GM12891 (cell line): ENCODE data around the gene NEK8. TPM values are rescaled to one million over a fixed set of nuclear protein-coding genes. Genes with fewer than 3 reads are reported as not detected.

Source experiments
- DNase-seq: peaks from one replicate; pipeline ENCODE4 v3.0.0; 2011; ENCODE audit warnings: low spot score; ENCODE audit not compliant: insufficient read length
- FAIRE-seq: peaks from 2 replicates; lab custom pipeline; 2011; peaks lifted over from hg19 to GRCh38; lab: Jason Lieb, UNC
- PAX5 ChIP-seq: IDR thresholded peaks from 2 replicates; pipeline ENCODE4 v1.6.1; 2011; ENCODE audit warnings: low read length, moderate library complexity, mild to moderate bottlenecking; ENCODE audit not compliant: insufficient read depth, severe bottlenecking
- POLR2A ChIP-seq: IDR thresholded peaks from 2 replicates; pipeline ENCODE4 v1.6.1; 2011; ENCODE audit warnings: low read depth, low read length, control low read depth
- POLR2AphosphoS5 ChIP-seq: IDR thresholded peaks from 2 replicates; pipeline ENCODE4 v1.6.1; 2011; ENCODE audit warnings: low read depth, low read length, control low read depth
- POU2F2 ChIP-seq: IDR thresholded peaks from 2 replicates; pipeline ENCODE4 v1.6.1; 2011; ENCODE audit warnings: low read depth, mild to moderate bottlenecking, control low read depth, low read length, moderate library complexity
- SPI1 ChIP-seq: IDR thresholded peaks from 2 replicates; pipeline ENCODE4 v1.6.1; 2011; ENCODE audit warnings: low read depth, low read length, control low read depth
- TAF1 ChIP-seq: IDR thresholded peaks from 2 replicates; pipeline ENCODE4 v1.6.1; 2011; ENCODE audit warnings: low read depth, low read length, control low read depth
- polyA plus RNA-seq: library from polyadenylated mRNA; unstranded; fragments of >200 nt; gene quantifications from one replicate; pipeline ENCODE4 v1.2.1, GENCODE V29; 2012; ENCODE audit warnings: low read depth, missing spikeins, inconsistent platforms; ENCODE audit not compliant: missing spikeins

The NEK8 gene
- polyA plus RNA-seq: 7.2 TPM

DNA sequence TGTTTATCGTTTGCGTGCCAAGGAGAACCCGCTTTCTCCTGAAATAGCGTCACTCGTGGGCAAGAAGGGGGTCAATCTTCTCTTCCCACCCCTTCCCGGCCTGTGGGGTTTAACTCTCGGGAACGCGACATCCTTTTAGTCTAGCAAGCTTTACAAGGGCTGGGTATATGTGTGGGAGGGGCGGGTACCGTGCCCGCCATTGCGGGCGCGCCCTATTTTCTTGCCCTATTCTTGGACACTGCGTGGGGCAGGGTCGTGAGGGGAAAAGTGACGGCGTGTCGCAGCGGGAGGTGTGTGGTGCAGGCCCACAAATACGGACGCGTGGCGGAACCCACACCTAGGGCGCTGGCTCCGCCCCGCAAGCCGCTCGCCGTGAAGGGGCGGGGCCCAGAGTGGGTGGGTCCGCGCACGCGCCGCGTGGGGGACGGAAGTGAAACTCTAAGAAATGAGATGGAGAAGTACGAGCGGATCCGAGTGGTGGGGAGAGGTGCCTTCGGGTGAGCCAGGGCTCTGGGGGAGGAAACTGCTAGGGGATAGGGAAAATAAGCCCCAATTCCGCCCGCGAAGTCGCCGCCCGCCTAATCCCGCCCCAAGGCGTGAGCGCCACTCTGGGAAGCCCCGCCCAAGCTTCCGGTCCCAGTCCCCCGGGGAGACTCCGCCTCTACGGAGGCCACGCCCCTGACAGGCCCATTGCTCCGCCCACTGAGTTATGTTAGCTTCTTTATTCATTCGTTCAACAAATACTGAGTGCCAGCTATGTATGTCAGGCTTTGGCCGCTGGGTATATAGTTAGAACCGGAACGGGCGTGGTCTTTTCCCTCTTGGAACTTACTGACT lies at the start of gene NEK8:
TSS of gene NEK8 (plus strand) at position 425 of the 837 bp plus-strand sequence. CDS start at position 451, 26 bp downstream.
- TF ChIP-seq PAX5 (no peak), SPI1 (peak; percentile 96), TAF1 (peak; percentile 57), POLR2AphosphoS5 (0 out of 2 replicates have a peak, but pooled peaks have one; percentile 14), POLR2A (peak; percentile 49; the same call in 1 of the 2 replicates), POU2F2 (peak; percentile 52; the same call in 1 of the 2 replicates)
- FAIRE-seq: no peak

DNA sequence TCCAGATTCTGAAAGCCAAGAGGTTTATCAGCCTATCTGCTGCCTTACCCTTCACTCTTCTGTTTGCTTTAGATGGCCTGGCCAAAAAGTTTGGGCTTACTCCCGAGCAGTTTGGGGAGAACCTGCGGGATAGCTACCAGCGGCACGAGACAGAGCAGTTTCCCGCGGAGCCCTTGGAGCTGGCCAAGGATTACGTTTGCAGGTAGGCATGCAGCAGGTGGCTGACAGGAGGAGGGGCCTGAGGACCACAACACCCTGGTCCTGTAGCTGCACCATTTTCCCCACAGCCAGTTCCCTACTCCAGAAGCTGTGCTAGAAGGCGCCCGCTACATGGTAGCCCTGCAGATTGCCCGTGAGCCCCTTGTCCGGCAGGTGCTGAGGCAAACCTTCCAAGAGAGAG lies 45.9 kb upstream of the NEK8 start:
- TF ChIP-seq POLR2AphosphoS5: no peak
- no peak for DNase-seq
- no peak for FAIRE-seq

More for the DNA sequence above, at the start of gene NEK8:
- peak; percentile 70 for DNase-seq

DNA sequence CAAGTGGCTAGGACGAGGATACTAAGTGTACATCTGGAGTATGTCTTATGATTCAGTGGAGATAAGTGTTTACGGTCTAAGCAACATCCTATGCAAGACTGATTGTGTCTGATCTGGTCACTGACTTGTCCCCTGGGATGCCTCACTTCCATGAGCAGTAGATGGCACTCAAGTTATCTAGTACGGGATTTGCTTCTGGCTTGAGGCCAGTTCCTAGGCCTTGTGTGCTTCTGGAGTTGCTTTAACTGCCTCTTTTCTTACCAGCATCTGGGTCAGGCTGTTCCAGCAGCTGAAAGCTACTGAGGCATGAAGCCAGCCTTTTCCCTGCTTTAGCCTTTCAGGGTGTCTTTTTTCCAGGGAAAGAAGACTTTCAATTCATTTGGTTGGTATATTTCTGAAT lies 43.6 kb upstream of the NEK8 start:
- DNase-seq (no peak), FAIRE-seq (no peak)
- TF ChIP-seq SPI1: no peak
- TF ChIP-seq TAF1: no peak
- TF ChIP-seq PAX5: no peak
- no peak for TF ChIP-seq POU2F2
- no peak for TF ChIP-seq POLR2A
- TF ChIP-seq POLR2AphosphoS5: no peak

DNA sequence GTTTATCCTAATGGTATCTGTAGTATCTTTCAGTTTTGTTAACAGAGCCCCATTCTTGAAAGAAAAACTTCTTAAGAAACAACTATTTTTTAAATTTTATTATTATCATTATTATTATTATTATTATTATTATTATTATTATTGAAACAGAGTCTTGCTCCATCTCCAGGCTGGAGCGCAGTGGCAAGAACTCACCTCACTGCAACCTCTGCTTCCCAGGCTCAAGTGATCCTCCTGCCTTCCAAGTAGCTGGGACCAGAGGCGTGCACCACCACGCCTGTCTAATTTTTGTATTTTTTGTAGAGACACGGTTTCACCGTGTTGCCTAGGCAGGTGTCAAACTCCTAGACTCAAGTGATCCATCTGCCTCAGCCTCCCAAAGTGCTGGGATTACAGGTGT lies 43.2 kb upstream of the NEK8 start:
- FAIRE-seq: no peak

DNA sequence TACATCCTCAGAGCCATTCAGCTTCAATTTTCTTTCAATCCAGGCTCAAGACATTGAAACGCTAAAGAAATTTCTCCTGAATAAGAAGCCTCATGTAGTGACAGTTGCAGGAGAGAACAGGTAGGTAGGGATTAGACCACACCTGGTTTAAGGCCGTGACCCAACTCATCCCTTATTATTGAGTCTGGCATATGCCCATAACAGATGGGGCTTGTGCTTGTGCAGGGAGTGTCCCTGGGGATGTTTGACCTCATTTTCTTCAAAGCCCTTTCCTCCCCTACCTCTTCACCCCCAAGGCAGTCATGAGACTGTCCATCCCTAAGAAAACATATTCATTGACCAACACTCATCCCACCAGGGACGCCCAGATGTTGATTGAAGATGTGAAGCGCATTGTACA lies 42.3 kb upstream of the NEK8 start:
- FAIRE-seq (no peak), DNase-seq (no peak)
- TF ChIP-seq TAF1 (no peak), POU2F2 (no peak), POLR2AphosphoS5 (no peak), PAX5 (no peak), POLR2A (no peak), SPI1 (no peak)

More for the DNA sequence above, 43.2 kb upstream of the NEK8 start:
- TF ChIP-seq POU2F2 (no peak), POLR2A (no peak), SPI1 (no peak), POLR2AphosphoS5 (no peak), PAX5 (no peak), TAF1 (no peak)
- DNase-seq: no peak

DNA sequence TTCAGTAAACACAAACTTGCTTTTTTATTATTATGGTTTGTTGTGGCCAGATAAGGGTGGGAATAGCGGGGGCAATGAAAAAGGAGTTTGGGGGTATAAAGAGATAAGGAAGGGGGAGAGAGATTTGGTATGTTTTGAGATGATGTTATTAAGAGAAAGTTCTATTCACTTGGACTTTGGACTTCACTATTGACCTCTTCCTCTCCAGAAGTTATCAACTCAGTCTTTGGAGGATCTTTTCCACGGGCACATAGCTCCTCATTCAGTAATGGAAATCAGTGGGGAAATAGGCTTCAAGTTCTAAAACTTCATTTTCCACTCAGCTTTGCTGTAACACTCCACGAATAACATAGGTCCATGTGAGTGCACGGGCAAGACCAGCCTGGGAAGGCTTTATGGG lies 40.1 kb upstream of the NEK8 start:
- no peak for DNase-seq
- FAIRE-seq: no peak
- TF ChIP-seq SPI1 (no peak), TAF1 (no peak), POU2F2 (no peak), PAX5 (no peak), POLR2A (no peak), POLR2AphosphoS5 (no peak)

DNA sequence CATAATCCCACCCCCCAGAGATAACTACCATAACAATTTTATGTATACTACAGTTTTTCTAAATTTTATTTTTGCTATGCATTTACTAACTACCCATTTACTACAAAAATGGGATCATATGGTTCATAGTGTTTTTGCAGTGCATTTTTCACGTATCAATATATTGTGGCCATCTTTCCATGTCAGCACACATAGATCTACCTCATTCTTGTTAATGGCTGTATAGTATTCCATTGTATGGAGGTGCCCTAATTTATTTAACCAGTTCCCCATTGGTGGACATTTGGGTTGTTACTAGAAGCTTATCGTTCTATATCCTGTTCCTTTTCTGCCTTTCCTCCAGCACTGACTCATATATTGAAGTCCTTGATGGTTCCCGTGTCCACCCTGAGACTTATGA lies 39.6 kb upstream of the NEK8 start:
- FAIRE-seq (no peak), DNase-seq (no peak)
- TF ChIP-seq SPI1 (no peak), POLR2AphosphoS5 (no peak)

DNA sequence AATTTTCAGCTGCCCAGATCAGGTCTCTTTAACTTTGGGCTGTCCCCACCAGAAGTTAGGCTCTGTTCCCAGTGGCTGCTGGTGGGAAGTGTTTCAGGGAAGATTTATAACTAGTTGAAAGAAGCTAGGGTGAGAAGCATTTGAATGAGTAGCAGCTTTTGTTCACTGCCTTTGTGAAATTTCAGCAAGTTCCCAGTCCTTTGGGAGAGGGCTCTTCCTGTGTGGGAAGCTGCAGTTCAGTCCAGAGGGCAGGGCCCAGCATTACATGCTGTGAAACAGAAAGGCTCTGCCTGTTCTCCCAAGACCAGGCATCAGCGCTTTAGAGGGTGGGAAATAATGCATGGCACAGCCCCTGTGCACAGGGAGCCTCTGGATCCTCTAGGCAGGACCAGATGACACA lies 34.7 kb upstream of the NEK8 start:
- FAIRE-seq (no peak), DNase-seq (no peak)
- no peak for TF ChIP-seq POLR2AphosphoS5
- no peak for TF ChIP-seq PAX5
- no peak for TF ChIP-seq TAF1
- no peak for TF ChIP-seq POU2F2
- TF ChIP-seq POLR2A: no peak

DNA sequence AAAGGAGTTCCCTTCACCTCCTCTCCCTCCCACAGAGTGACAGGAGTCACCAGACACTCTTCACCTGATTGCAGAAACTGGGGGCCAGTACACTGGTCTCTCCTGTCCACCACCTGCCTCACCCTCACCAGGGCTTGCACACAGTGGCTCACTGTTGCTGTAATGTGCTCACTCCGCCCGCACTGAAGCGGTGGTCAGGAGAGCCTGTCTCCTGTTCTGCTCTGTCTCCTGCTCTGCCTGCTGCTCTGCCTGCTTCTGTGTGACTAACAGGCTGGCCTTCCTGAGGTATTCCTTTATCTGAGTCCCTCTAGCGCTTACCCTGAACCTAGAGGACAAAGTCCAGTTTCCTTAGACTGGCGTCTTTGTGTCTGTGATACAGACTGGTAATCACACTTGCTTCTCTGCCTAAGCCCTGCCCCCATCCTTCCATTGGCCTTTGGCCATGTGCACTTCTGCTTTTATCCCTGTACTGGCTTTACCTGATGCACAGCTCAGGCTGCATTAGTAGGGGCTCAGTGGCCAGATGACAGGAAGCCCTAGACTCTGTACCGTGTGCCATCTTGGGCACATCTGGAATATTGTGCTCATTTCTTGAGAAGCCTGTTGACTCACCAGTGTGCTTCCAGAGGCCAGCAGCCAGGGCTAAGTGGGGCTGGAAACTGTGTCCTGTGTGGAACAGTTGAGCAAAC lies 30.2 kb upstream of the NEK8 start:
- FAIRE-seq (no peak), DNase-seq (no peak)
- TF ChIP-seq SPI1 (0 out of 2 replicates have a peak, but pooled peaks have one; percentile 11), TAF1 (no peak), POLR2A (no peak), POU2F2 (no peak), PAX5 (no peak), POLR2AphosphoS5 (0 out of 2 replicates have a peak, but pooled peaks have one; percentile 39)

DNA sequence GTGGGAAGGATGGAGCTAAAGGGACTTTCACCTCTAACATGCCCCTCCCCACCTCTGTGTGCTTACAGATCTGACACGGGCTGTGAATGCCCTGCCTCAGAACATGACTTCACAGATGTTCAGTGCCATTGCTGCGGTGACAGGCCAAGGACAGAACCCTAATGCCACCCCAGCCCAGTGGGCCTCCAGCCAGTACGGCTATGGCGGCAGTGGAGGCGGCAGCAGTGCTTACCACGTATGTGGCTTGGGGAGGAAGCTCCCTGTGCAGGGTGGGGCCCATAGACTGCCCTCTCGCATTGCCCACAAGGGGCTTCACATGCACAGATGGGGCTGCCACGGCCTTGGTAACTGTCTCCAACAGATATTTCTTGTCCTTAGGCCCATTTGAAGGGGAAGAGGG lies 28.3 kb upstream of the NEK8 start:
- TF ChIP-seq SPI1 (no peak), PAX5 (no peak), TAF1 (no peak), POLR2AphosphoS5 (no peak), POU2F2 (no peak), POLR2A (no peak)
- FAIRE-seq: no peak
- no peak for DNase-seq
